Measurements from ENCODE around the gene WFDC11. TPM values are rescaled to one million over a fixed set of nuclear protein-coding genes. Genes with fewer than 3 reads are reported as not detected.
"Not testable (repeated sequence)": the region's sequence is repeated elsewhere in the genome, so short reads cannot be mapped to it uniquely, and the experiment has no call there.

The WFDC11 gene
- total RNA-seq (ENCODE audit: unreplicated experiment), result not detected
- long read RNA-seq, result 0 reads

GRCh38 chr20:45670139-45670538 is at the start of gene WFDC11:
TSS of gene WFDC11 (minus strand) at chr20:45670239. CDS start at chr20:45650600, 19,639 bp downstream.
- Mint-ChIP-seq H3K27ac (ENCODE audit: unreplicated experiment) (no peak within 1 kb of the TSS), H3K9me3 (ENCODE audit: unreplicated experiment) (no peaks in the 10 kb centered on the region)

GRCh38 chr20:45716141-45716688 is 46.2 kb upstream of the WFDC11 start:
- not testable (repeated sequence) for H3K36me3 Mint-ChIP-seq (ENCODE audit: unreplicated experiment); H3K27me3 Mint-ChIP-seq (ENCODE audit: unreplicated experiment); H3K4me1 Mint-ChIP-seq (ENCODE audit: low read depth, unreplicated experiment); DNase-seq; H3K4me3 Mint-ChIP-seq (ENCODE audit: unreplicated experiment); H3K27ac Mint-ChIP-seq (ENCODE audit: unreplicated experiment); H3K9me3 Mint-ChIP-seq (ENCODE audit: unreplicated experiment)

More at GRCh38 chr20:45670139-45670538, at the start of gene WFDC11:
- no peaks in the 10 kb centered on the region for H3K36me3 Mint-ChIP-seq (ENCODE audit: unreplicated experiment)
- no peak within 1 kb of the TSS for H3K4me3 Mint-ChIP-seq (ENCODE audit: unreplicated experiment)
- H3K27me3 Mint-ChIP-seq (ENCODE audit: unreplicated experiment), result peaks cover 2% of the 10 kb centered on the region
- no peak for DNase-seq
- no peak for TF ChIP-seq CTCF (IDR thresholded peaks at IDR 0.05; ENCODE audit: partially characterized antibody, unreplicated experiment)
- no peaks in the 10 kb centered on the region for H3K4me1 Mint-ChIP-seq (ENCODE audit: low read depth, unreplicated experiment)

- Mint-ChIP-seq H3K27me3 (ENCODE audit: unreplicated experiment) (peaks cover 2% of the 10 kb centered on the region), H3K4me3 (ENCODE audit: unreplicated experiment) (no peak within 1 kb of the TSS), H3K4me1 (ENCODE audit: low read depth, unreplicated experiment) (no peaks in the 10 kb centered on the region), H3K36me3 (ENCODE audit: unreplicated experiment) (no peaks in the 10 kb centered on the region), H3K9me3 (ENCODE audit: unreplicated experiment) (no peaks in the 10 kb centered on the region), H3K27ac (ENCODE audit: unreplicated experiment) (no peak within 1 kb of the TSS)
- TF ChIP-seq CTCF (IDR thresholded peaks at IDR 0.05; ENCODE audit: partially characterized antibody, unreplicated experiment), result no peak
- no peak for DNase-seq
Measured at GRCh38 chr20:45704969-45705637, 35.1 kb upstream of the WFDC11 start, which contains the start of gene WFDC10B. TSS of gene WFDC10B (minus strand) at chr20:45705019. CDS start at chr20:45685992, 19,027 bp downstream.

GRCh38 chr20:45701873-45702272 is 31.8 kb upstream of the WFDC11 start, which contains the start of gene WFDC13:
TSS of gene WFDC13 (plus strand) at chr20:45702038. CDS start at chr20:45702124, 86 bp downstream.
- no peak for DNase-seq
- Mint-ChIP-seq H3K27ac (ENCODE audit: unreplicated experiment) (no peak within 1 kb of the TSS), H3K4me1 (ENCODE audit: low read depth, unreplicated experiment) (no peaks in the 10 kb centered on the region), H3K27me3 (ENCODE audit: unreplicated experiment) (no peaks in the 10 kb centered on the region), H3K4me3 (ENCODE audit: unreplicated experiment) (no peak within 1 kb of the TSS), H3K9me3 (ENCODE audit: unreplicated experiment) (no peaks in the 10 kb centered on the region), H3K36me3 (ENCODE audit: unreplicated experiment) (no peaks in the 10 kb centered on the region)
- TF ChIP-seq CTCF (IDR thresholded peaks at IDR 0.05; ENCODE audit: partially characterized antibody, unreplicated experiment), result no peak

- no peak for TF ChIP-seq CTCF (IDR thresholded peaks at IDR 0.05; ENCODE audit: partially characterized antibody, unreplicated experiment)
- Mint-ChIP-seq H3K9me3 (ENCODE audit: unreplicated experiment) (no peaks in the 10 kb centered on the region), H3K4me1 (ENCODE audit: low read depth, unreplicated experiment) (no peaks in the 10 kb centered on the region), H3K4me3 (ENCODE audit: unreplicated experiment) (no peak overlapping the region), H3K27me3 (ENCODE audit: unreplicated experiment) (no peaks in the 10 kb centered on the region), H3K27ac (ENCODE audit: unreplicated experiment) (no peak overlapping the region), H3K36me3 (ENCODE audit: unreplicated experiment) (no peaks in the 10 kb centered on the region)
- DNase-seq, result no peak
Measured at GRCh38 chr20:45701104-45701503, 31.1 kb upstream of the WFDC11 start.

All from glutamatergic neuron (in vitro differentiated cells).